Muscle layer of colon (tissue), 2 donors: ENCODE results near the gene MACROD1.

Experiments used
- H3K27ac ChIP-seq: one replicate; pipeline ENCODE4 v1.7.0; 2013; ENCODE audit warnings: low read depth, mild to moderate bottlenecking, low read length, moderate library complexity
- H3K27me3 ChIP-seq, 2 donors: one replicate each; pipeline ENCODE4 v1.7.0; 2013; ENCODE audit warnings: low read length in 2 of 2, mild to moderate bottlenecking in 2 of 2; ENCODE audit not compliant: insufficient read depth in 2 of 2, control insufficient read depth in 1 of 2
- H3K36me3 ChIP-seq: one replicate; pipeline ENCODE4 v1.7.0; 2013; ENCODE audit warnings: mild to moderate bottlenecking, low read length; ENCODE audit not compliant: insufficient read depth
- H3K4me1 ChIP-seq: one replicate; pipeline ENCODE4 v1.7.0; 2013; ENCODE audit warnings: mild to moderate bottlenecking, low read length; ENCODE audit not compliant: insufficient read depth
- H3K4me3 ChIP-seq, 2 donors: one replicate each; pipeline ENCODE4 v1.7.0; 2013; ENCODE audit warnings: low read length in 2 of 2, low read depth in 1 of 2, mild to moderate bottlenecking in 1 of 2, moderate library complexity in 1 of 2
- H3K9ac ChIP-seq: one replicate; pipeline ENCODE4 v1.7.0; 2013; ENCODE audit warnings: low read length
- H3K9me3 ChIP-seq: one replicate; pipeline ENCODE4 v1.7.0; 2013; ENCODE audit warnings: mild to moderate bottlenecking, low read length
- donor health status: abdominal sarcoma.
- donor health status: Adenocarcinoma of cecum.

Gene MACROD1

DNA sequence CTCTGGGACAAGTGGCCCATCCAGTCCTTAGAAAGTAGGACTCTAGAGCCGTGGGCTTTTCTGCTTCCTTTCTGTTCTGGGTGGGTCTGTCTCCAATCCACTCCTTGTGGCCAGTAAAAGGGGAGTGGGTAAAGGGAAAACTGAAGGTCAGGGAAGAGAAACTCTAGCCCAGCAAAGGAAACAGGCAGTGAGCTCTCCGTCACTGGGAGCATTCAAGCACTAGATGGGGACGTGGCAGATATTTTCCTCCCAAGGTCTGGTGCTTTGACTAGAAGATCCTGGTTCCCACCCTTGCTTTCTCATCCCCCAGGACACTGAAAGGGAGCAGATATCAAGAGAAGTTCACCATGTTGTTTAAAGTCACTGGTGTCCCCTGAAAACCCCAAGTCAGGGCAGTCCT is 42.2 kb downstream of the MACROD1 start:
- H3K36me3 ChIP-seq = no peaks in the 10 kb centered on the region
- H3K4me3 ChIP-seq = no peak overlapping the region
- H3K27me3 ChIP-seq = no peaks in the 10 kb centered on the region
- no peak overlapping the region for H3K9ac ChIP-seq
- H3K27ac ChIP-seq = no peak overlapping the region
- H3K9me3 ChIP-seq = no peaks in the 10 kb centered on the region
- H3K4me1 ChIP-seq = peaks cover 24% of the 10 kb centered on the region

DNA sequence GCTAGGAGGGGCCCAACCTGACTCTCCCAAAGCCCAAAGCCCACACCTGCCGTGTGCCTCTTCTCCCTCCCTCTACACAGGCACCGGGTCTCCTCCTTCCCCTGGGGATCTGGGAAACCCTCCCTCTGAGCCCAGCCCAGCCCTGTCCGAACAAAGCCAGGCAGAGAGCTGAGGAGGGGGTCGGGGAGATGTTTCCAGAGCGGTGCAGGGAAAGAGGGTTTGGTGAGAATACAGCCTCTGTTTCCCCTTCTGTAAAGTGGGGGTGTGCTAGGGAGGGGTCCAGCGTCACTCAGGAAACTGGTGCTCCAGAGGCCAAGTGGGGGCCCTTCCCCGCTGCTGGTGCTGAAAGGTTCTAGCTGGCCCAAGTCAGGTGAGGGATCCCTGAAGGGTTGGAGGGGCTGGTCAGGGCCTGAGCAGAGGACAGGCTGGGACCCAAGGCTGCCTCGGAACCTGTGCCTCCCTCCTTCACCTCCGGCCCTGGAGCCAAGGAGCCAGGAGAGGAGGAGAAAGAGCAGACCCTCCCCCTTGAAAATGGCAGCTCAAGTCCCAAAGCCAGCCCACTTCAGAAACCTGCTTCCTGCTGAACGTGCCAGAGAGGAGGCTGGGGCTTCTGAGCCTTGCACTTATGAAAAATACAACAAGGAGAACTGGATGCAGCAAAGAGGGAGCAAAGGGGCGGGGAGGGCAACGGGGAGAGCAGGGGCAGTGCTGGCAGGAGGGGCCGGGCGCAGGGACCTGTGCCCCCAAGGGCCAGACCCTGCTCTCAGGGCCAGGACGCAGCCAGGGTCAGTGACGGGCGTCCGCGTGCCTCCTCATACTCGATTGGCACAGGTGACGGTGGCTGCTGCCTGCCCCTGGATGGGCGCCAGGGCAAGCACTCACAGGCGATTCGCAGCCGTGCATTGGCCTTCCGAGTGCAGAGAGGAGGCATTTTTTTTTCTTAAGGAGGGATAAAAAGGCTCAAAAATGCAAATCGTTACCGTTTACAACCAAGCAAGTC is 43.2 kb downstream of the MACROD1 start:
- Histone ChIP-seq H3K27ac (peak overlapping the region; percentile 48), H3K9me3 (no peaks in the 10 kb centered on the region), H3K36me3 (no peaks in the 10 kb centered on the region), H3K9ac (no peak overlapping the region), H3K4me1 (peaks cover 24% of the 10 kb centered on the region), H3K4me3 (no peak overlapping the region), H3K27me3 (no peaks in the 10 kb centered on the region)

DNA sequence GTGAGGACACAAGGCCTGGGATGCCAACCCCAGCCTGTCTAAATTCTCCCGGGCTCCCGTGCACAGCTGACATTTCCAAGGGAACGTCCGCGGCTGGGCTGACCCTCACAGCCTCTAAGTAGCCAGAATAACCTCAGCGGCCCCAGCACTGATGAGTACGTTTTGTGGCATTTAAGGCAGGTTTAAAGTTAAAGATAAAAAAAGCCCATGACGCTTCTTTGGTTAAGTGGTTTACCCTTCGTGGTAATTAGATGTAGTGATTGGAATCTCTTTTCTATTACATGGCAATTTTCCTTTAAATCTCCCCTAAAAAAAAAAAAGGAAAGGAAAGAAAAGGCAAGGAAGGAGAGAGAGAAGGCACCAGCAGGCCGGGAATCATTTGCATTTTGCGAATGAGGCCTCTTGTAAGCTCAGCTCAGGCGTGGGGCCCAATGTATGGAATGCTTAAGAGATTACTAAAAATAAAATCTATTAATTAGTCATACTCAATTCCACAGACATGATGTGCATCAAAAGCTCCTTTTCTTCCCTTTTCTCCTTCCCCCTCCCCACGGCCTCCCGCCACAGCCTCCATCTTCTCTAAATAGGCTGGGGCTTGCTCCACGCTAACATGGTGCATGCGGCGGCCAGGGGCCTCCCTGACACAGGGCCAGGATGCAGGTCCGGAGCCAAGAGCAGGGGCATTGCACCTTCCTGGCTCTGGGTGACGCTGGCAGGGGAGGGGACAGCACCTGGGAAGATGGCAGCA is 44.1 kb downstream of the MACROD1 start:
- H3K4me3 ChIP-seq = no peak overlapping the region
- H3K36me3 ChIP-seq = peaks cover under 1% of the 10 kb centered on the region
- peaks cover 24% of the 10 kb centered on the region for H3K4me1 ChIP-seq
- H3K9me3 ChIP-seq = no peaks in the 10 kb centered on the region
- H3K27ac ChIP-seq = peak overlapping the region; percentile 24
- H3K9ac ChIP-seq = no peak overlapping the region
- H3K27me3 ChIP-seq = no peaks in the 10 kb centered on the region

DNA sequence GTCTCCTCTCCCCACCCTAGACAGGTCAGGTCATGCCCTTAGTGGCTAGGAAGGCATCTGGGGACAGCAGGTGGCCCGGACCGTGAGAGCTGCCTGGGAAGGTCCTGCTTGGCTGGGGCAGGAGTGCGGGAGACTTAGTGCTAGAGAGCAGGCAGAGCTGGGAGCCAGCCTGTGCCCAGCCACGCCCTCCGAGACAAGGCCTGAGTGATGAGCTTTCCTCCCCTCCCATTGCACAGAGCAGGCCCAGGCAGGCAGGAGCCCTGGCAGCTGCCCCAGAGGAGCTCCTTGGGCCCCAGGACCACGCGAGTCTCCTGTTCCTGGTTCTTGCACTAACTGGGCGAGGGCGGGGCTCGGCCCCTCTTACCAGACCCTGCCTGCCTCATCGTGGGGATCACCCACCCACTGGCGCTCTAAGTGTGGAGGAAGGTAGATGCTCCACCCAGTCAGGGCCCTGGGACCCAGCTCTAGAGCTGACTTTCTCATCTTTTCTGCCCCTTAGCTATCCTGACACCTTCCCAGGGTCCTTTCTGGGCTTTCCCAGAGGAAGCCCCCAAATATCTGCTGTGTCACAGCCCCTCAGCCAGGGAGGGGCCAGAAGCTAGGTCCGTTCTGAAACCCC is 44.9 kb downstream of the MACROD1 start:
- Histone ChIP-seq H3K27me3 (no peaks in the 10 kb centered on the region), H3K4me3 (no peak overlapping the region), H3K4me1 (peaks cover 24% of the 10 kb centered on the region), H3K9ac (no peak overlapping the region), H3K9me3 (no peaks in the 10 kb centered on the region), H3K36me3 (peaks cover 5% of the 10 kb centered on the region), H3K27ac (peak overlapping the region; percentile 70)

DNA sequence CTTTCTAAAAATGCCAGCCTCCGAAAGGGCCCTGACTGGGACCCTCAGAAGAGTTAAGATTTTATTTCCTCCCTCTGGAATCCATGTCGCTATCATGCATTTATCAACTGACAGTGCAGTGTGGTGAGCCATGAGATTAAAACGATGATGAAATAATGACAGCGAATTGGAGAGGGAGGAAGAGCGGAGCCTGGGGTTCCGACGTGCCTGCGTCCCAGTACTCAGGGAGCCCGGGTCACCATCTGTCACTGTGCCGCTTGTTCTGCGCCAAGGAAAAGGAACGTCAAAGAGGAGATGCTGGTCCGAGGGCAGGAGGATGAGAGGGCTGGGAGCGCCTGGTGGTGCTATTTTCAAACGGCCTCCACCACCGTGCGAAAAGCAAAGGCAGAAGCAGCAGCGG is 46.2 kb downstream of the MACROD1 start:
- Histone ChIP-seq H3K27me3 (no peaks in the 10 kb centered on the region), H3K9ac (no peak overlapping the region), H3K4me1 (peaks cover 34% of the 10 kb centered on the region), H3K4me3 (no peak overlapping the region), H3K9me3 (no peaks in the 10 kb centered on the region), H3K36me3 (peaks cover 5% of the 10 kb centered on the region), H3K27ac (no peak overlapping the region)

DNA sequence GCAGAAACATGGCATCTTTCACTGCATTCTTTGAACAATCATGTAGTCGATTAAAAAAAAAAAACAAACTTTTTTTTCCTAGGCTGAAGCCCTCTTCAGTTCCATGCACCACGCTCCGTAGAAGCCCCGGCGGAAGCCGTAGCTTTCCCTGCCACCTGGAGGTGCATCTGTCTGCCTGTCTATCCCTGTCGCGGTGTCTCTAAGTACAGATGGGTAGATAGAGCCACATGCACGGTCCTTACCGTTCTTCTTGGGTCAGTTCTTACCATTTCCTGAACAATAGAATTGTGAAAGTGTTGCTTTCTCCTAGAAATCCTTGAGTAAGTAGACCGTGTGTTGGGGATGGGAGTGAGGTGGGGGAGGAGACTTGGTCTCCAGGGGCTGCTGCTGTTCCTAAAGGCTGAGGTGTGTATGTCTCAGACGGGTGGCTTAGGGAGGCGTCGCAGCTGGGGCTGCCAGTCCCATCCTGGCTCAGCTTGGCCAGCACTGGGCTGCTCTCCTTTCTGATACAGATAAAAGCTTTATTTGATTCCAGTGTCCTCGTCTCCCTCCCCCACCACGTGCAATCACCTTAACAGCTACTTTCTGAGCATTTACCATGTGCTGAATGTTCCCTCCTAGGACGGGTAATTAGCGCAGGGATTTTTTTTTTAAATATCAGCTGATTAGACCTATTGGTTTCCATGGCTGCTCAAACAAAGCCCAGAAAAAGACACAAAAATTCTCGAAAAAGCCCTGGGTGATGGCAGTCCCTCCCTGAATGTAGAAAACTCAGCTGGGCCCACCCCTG is 46.8 kb downstream of the MACROD1 start:
- Histone ChIP-seq H3K27ac (no peak overlapping the region), H3K9ac (no peak overlapping the region), H3K4me3 (no peak overlapping the region), H3K9me3 (no peaks in the 10 kb centered on the region), H3K36me3 (peaks cover 5% of the 10 kb centered on the region), H3K27me3 (no peaks in the 10 kb centered on the region), H3K4me1 (peaks cover 34% of the 10 kb centered on the region)

DNA sequence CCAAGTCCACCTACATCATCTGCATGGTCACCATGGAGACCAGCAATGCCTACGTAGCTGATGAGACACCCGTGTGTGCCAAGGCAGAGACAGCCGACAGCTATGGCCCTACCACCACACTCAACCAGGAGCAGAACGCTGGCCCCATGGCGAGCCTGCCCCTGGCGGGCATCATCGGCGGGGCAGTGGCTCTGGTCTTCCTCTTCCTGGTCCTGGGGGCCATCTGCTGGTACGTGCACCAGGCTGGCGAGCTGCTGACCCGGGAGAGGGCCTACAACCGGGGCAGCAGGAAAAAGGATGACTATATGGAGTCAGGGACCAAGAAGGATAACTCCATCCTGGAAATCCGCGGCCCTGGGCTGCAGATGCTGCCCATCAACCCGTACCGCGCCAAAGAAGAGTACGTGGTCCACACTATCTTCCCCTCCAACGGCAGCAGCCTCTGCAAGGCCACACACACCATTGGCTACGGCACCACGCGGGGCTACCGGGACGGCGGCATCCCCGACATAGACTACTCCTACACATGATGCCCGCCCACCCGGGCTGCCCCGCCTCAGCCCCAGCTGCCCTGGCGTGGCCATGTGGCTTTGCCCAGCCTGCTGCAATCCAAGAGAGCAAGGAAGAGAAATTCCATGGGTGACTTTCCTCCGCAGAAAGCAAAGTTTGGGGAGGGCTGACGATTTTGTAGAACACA is 48.0 kb downstream of the MACROD1 start:
- Histone ChIP-seq H3K9me3 (no peaks in the 10 kb centered on the region), H3K9ac (no peak overlapping the region), H3K4me3 (no peak overlapping the region), H3K4me1 (peaks cover 29% of the 10 kb centered on the region), H3K36me3 (peaks cover 5% of the 10 kb centered on the region), H3K27me3 (no peaks in the 10 kb centered on the region), H3K27ac (no peak overlapping the region)

DNA sequence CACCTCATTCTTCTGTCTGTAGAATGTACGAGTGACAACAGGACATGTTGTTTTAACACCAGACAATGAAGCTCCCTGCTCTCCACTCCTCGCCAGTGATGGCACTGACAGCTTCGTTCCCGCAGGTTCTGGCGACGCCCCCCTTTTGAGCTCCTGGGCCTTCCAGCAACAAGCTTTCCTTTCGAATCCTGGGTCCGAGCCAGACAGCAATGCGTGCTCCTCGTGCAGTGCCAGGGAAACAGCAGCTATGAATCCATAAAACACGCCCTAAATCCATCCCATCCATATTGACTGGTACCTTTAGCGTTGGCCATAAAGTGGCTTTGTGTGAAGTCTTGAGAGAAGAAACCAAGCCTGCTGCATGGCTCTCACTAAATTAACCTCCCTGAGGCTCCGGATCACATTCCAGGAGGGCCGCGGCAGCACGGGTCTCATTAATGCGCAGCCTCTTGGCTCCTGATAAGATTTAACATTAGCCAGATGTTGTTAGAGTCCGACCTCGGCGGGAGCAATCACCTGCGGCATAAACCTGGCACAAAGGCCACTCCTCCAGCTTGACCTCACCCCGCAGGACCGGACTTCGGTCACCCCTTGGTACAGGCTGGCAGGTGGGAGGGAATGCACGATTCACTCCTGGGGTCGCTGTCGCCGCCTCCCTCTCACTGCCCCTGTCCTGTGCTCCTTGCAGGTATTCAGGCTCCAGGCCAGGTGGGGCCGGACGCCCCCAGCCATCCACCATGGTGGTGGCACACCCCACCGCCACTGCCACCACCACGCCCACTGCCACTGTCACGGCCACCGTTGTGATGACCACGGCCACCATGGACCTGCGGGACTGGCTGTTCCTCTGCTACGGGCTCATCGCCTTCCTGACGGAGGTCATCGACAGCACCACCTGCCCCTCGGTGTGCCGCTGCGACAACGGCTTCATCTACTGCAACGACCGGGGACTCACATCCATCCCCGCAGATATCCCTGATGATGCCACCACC is 50.1 kb downstream of the MACROD1 start:
- H3K36me3 ChIP-seq = peaks cover 5% of the 10 kb centered on the region
- H3K4me1 ChIP-seq = peaks cover 14% of the 10 kb centered on the region
- no peak overlapping the region for H3K27ac ChIP-seq
- H3K9me3 ChIP-seq = no peaks in the 10 kb centered on the region
- no peak overlapping the region for H3K9ac ChIP-seq
- no peaks in the 10 kb centered on the region for H3K27me3 ChIP-seq
- no peak overlapping the region for H3K4me3 ChIP-seq

DNA sequence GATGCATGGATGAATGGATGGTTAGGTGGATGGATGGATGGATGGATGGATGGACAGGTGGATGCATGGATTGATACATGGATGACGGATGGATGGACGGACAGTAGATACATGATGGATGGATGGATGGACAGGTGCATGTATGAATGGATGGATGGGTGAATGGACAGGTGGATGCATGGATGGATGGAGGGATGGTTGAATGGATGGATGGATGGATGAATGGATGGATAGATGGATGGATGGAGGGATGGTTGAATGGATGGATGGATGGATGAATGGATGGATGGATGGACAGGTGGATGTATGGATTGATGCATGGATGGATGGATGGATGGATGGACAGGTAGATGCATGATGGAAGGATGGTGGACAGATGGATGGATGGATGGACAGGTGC is 51.7 kb downstream of the MACROD1 start:
- H3K9me3 ChIP-seq = no peaks in the 10 kb centered on the region
- no peak overlapping the region for H3K27ac ChIP-seq
- no peak overlapping the region for H3K9ac ChIP-seq
- H3K4me1 ChIP-seq = peaks cover 10% of the 10 kb centered on the region
- H3K27me3 ChIP-seq = no peaks in the 10 kb centered on the region
- peaks cover 5% of the 10 kb centered on the region for H3K36me3 ChIP-seq
- H3K4me3 ChIP-seq = no peak overlapping the region

DNA sequence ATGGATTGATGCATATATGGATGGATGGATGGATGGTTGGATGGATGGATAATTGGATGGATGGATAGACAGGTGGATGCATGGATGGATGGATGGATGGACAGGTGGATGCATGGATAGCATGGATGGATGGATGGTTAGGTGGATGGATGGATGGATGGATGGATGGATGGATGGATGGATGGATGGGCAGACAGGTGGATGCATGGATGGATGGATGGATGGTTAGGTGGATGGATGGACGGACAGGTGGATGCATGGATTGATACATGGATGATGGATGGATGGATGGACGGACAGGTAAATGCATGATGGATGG is 52.5 kb downstream of the MACROD1 start:
- Histone ChIP-seq H3K9ac (no peak overlapping the region), H3K4me3 (no peak overlapping the region), H3K36me3 (peaks cover 5% of the 10 kb centered on the region), H3K4me1 (peaks cover 10% of the 10 kb centered on the region), H3K27ac (no peak overlapping the region), H3K27me3 (no peaks in the 10 kb centered on the region), H3K9me3 (no peaks in the 10 kb centered on the region)
